Measurements from ENCODE around the gene DOCK1. TPM values are rescaled to one million over a fixed set of nuclear protein-coding genes. Genes with fewer than 3 reads are reported as not detected.

The DOCK1 gene
- total and polyA plus RNA-seq, 2 donors from 2014 or later = 15.8 to 81.7 TPM

- intact Hi-C loops (cut with DNase I) = no loop called here
- Histone ChIP-seq H3K9me3 (ENCODE audit: control insufficient read depth in 2 of 3, insufficient read depth in 1 of 3, low read length in 3 of 3) (no peaks in the 10 kb centered on the region), H3K4me1 (ENCODE audit: control insufficient read depth in 2 of 3, insufficient read depth in 2 of 3, low read depth in 1 of 3, low read length in 3 of 3) (no peaks in the 10 kb centered on the region), H3K27ac (ENCODE audit: low read depth in 2 of 2, low read length in 2 of 2) (no peak overlapping the region), H3K4me3 (ENCODE audit: low read length in 3 of 3) (no peak overlapping the region), H3K9ac (ENCODE audit: low read length in 3 of 3) (no peak overlapping the region), H3K36me3 (ENCODE audit: control insufficient read depth in 2 of 3, insufficient read depth in 3 of 3, low read length in 3 of 3) (peaks cover 8 to 19% (median 15%) of the 10 kb centered on the region in 3 donors), H3K27me3 (ENCODE audit: control insufficient read depth, insufficient read depth, low read length) (no peaks in the 10 kb centered on the region)
- no peak for DNase-seq
- no peak for TF ChIP-seq CTCF (IDR thresholded peaks at IDR 0.05; ENCODE audit: borderline replicate concordance, extremely low read depth, insufficient read depth)
- no peak for FAIRE-seq
Measured at GRCh38 chr10:127000598-127000997, 95.4 kb downstream of the DOCK1 start.

GRCh38 chr10:127003032-127003685 lies 97.9 kb downstream of the DOCK1 start:
- TF ChIP-seq CTCF (IDR thresholded peaks at IDR 0.05; ENCODE audit: borderline replicate concordance, extremely low read depth, insufficient read depth) = no peak

DNA sequence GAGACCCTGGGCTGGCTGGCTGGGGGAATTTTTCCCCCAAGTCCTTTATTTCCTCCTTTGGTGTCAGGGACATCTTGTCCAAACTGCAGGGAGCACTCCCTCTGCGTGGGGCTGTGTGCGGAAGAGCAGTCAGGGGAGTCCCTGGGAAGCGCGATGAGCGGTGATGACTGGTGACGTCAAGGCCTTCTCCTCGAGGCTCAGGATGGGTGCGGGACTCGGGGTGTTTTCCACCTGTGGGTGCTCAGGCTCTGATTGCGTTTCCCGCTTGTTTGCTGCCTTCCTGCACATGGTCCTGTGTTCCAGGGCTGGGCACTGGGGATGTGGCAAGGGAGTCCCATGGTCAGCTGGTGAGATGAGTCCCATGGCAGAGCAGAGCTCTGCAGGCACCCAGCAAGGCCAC lies 101.2 kb downstream of the DOCK1 start:
- Histone ChIP-seq H3K4me1 (ENCODE audit: control insufficient read depth in 2 of 3, insufficient read depth in 2 of 3, low read depth in 1 of 3, low read length in 3 of 3) (peaks cover 0 to 3% (median 0%) of the 10 kb centered on the region in 3 donors), H3K4me3 (ENCODE audit: low read length in 3 of 3) (no peak overlapping the region), H3K9ac (ENCODE audit: low read length in 3 of 3) (no peak overlapping the region), H3K36me3 (ENCODE audit: control insufficient read depth in 2 of 3, insufficient read depth in 3 of 3, low read length in 3 of 3) (peaks cover 0 to 14% (median 3%) of the 10 kb centered on the region in 3 donors), H3K27ac (ENCODE audit: low read depth in 2 of 2, low read length in 2 of 2) (no peak overlapping the region), H3K9me3 (ENCODE audit: control insufficient read depth in 2 of 3, insufficient read depth in 1 of 3, low read length in 3 of 3) (no peaks in the 10 kb centered on the region), H3K27me3 (ENCODE audit: control insufficient read depth, insufficient read depth, low read length) (no peaks in the 10 kb centered on the region)
- TF ChIP-seq CTCF (IDR thresholded peaks at IDR 0.05; ENCODE audit: borderline replicate concordance, extremely low read depth, insufficient read depth) = no peak
- DNase-seq (no peak), FAIRE-seq (no peak)
- intact Hi-C loops (cut with DNase I) = no loop called here

More at GRCh38 chr10:127003032-127003685, 97.9 kb downstream of the DOCK1 start:
- H3K27me3 ChIP-seq (ENCODE audit: control insufficient read depth, insufficient read depth, low read length) = no peaks in the 10 kb centered on the region
- intact Hi-C loops (cut with DNase I) = no loop called here
- H3K4me3 ChIP-seq (ENCODE audit: low read length in 3 of 3) = no peak overlapping the region
- no peak for DNase-seq
- peaks cover 5 to 19% (median 12%) of the 10 kb centered on the region in 3 donors for H3K36me3 ChIP-seq (ENCODE audit: control insufficient read depth in 2 of 3, insufficient read depth in 3 of 3, low read length in 3 of 3)
- H3K9ac ChIP-seq (ENCODE audit: low read length in 3 of 3) = no peak overlapping the region
- H3K9me3 ChIP-seq (ENCODE audit: control insufficient read depth in 2 of 3, insufficient read depth in 1 of 3, low read length in 3 of 3) = no peaks in the 10 kb centered on the region
- FAIRE-seq = no peak
- no peak overlapping the region for H3K27ac ChIP-seq (ENCODE audit: low read depth in 2 of 2, low read length in 2 of 2)
- H3K4me1 ChIP-seq (ENCODE audit: control insufficient read depth in 2 of 3, insufficient read depth in 2 of 3, low read depth in 1 of 3, low read length in 3 of 3) = no peaks in the 10 kb centered on the region
